ENCODE data around the gene RASGEF1C. TPM values are rescaled to one million over a fixed set of nuclear protein-coding genes. Genes with fewer than 3 reads are reported as not detected.

Gene RASGEF1C
- total RNA-seq, 2 experiments from 2014 or later: not detected

DNA sequence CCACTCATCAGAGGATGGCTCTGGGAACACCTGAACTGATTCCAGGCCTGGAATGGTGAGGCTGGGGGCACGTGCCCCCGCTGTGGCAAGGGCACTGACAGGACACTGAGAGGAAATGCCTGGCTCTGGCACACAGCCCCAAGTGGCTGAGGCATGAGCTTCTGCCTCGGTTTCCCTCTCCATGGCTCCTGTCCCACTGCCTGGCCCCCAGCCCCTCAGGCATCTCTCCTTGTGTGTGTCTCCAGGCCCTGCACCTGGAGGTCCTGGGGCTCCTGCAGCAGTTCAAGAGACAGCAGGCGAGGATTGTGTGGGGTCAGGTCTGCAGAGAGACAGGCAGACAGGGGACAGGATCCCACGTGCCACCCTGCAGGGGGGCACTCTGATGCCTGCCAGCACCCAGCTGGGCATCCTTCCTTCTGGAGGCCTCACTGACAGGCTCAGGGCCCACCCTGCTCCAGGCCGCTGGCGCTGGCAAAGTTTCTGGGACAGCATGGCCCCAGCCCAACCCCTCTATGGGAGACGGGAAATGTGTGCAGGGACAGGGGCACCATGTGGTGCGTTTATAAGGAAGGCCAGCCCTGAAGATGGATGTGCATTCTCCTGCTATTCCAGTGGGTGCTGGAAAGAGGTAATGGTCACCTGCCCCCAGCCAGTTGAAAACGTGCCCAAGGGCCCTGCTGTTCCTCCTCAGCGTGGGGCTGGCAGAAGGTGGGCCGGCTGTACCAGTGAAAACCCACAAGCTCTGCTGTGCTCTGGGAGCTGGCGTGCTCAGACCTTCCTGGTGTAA is 66.0 kb downstream of the RASGEF1C start:
- Mint-ChIP-seq H3K36me3 (ENCODE audit: low read depth) (no peaks in the 10 kb centered on the region), H3K9me3 (peaks cover 3% of the 10 kb centered on the region), H3K4me1 (ENCODE audit: low read depth) (no peaks in the 10 kb centered on the region), H3K27me3 (peaks cover 21% of the 10 kb centered on the region), H3K4me3 (no peak overlapping the region), H3K27ac (no peak overlapping the region)
- ATAC-seq (ENCODE audit: poor library complexity) (no peak), DNase-seq (no peak)
- Histone ChIP-seq H3K9me3 (ENCODE audit: control insufficient read depth in 1 of 2, insufficient read depth in 1 of 2, low read length in 2 of 2) (peaks cover 7 to 15% of the 10 kb centered on the region in 2 experiments), H3K27me3 (ENCODE audit: control insufficient read depth in 1 of 2, insufficient read depth in 2 of 2, low read length in 2 of 2) (no peaks in the 10 kb centered on the region), H3K36me3 (ENCODE audit: insufficient read depth, low read length) (no peaks in the 10 kb centered on the region), H3K4me3 (ENCODE audit: low read length) (no peak overlapping the region), H3K27ac (ENCODE audit: low read depth in 1 of 2, low read length in 2 of 2) (no peak overlapping the region), H3K4me1 (ENCODE audit: insufficient read depth, low read length) (no peaks in the 10 kb centered on the region)
- ChIA-PET CTCF (no interaction called here), POLR2A (no interaction called here)
- TF ChIP-seq, protein P1, sequence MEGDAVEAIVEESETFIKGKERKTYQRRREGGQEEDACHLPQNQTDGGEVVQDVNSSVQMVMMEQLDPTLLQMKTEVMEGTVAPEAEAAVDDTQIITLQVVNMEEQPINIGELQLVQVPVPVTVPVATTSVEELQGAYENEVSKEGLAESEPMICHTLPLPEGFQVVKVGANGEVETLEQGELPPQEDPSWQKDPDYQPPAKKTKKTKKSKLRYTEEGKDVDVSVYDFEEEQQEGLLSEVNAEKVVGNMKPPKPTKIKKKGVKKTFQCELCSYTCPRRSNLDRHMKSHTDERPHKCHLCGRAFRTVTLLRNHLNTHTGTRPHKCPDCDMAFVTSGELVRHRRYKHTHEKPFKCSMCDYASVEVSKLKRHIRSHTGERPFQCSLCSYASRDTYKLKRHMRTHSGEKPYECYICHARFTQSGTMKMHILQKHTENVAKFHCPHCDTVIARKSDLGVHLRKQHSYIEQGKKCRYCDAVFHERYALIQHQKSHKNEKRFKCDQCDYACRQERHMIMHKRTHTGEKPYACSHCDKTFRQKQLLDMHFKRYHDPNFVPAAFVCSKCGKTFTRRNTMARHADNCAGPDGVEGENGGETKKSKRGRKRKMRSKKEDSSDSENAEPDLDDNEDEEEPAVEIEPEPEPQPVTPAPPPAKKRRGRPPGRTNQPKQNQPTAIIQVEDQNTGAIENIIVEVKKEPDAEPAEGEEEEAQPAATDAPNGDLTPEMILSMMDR (IDR thresholded peaks at IDR 0.05): no peak
- intact Hi-C loops (cut with DNase I, micrococcal nuclease): no loop called here

DNA sequence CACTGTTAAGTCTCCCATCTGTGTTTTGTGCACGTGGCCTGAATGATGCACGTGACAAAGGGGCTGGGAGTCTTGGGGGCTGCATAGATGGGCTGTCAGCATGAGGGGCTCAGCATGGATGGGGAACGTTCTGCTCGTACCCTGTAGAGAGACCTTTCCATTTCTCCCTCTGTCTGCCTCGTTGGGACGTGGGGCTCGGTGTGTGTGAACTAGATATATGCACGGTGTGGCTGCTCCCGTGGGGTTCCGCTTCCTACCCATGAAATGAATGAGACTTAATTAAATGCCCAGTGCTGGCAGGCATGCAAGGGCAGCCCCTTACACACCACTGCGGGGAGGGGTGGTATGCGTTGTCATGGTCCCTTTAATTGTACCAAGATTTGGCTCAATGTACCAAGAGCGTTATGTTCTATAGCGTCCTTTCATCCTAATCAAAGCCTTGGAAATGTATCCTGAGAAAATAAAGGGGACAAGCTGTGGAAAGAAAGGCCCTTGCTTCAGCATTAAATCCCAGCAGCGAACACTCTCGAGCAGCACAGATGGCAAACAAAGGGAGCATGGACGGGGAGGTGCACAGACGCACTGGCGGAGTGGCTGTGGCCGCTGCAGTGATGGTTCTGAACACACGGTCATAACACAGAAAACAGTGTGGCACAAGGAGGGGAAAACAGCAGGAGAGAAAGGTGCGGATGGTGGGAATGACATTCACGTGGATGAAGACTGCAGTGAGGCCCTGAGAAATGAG is 66.8 kb downstream of the RASGEF1C start:
- intact Hi-C loops (cut with DNase I, micrococcal nuclease): no loop called here
- TF ChIP-seq, protein P1 (IDR thresholded peaks at IDR 0.05): no peak
- Histone ChIP-seq H3K36me3 (ENCODE audit: insufficient read depth, low read length) (no peaks in the 10 kb centered on the region), H3K9me3 (ENCODE audit: control insufficient read depth in 1 of 2, insufficient read depth in 1 of 2, low read length in 2 of 2) (peaks cover 7 to 20% of the 10 kb centered on the region in 2 experiments), H3K4me1 (ENCODE audit: insufficient read depth, low read length) (no peaks in the 10 kb centered on the region), H3K27me3 (ENCODE audit: control insufficient read depth in 1 of 2, insufficient read depth in 2 of 2, low read length in 2 of 2) (no peaks in the 10 kb centered on the region), H3K27ac (ENCODE audit: low read depth in 1 of 2, low read length in 2 of 2) (no peak overlapping the region), H3K4me3 (ENCODE audit: low read length) (no peak overlapping the region)
- DNase-seq (no peak), ATAC-seq (ENCODE audit: poor library complexity) (no peak)
- peaks cover 1% of the 10 kb centered on the region for H3K9me3 Mint-ChIP-seq
- CTCF ChIA-PET: no interaction called here
- no peaks in the 10 kb centered on the region for H3K4me1 Mint-ChIP-seq (ENCODE audit: low read depth)
- POLR2A ChIA-PET: no interaction called here
- no peaks in the 10 kb centered on the region for H3K36me3 Mint-ChIP-seq (ENCODE audit: low read depth)
- H3K4me3 Mint-ChIP-seq: no peak overlapping the region
- peaks cover 21% of the 10 kb centered on the region for H3K27me3 Mint-ChIP-seq
- no peak overlapping the region for H3K27ac Mint-ChIP-seq

DNA sequence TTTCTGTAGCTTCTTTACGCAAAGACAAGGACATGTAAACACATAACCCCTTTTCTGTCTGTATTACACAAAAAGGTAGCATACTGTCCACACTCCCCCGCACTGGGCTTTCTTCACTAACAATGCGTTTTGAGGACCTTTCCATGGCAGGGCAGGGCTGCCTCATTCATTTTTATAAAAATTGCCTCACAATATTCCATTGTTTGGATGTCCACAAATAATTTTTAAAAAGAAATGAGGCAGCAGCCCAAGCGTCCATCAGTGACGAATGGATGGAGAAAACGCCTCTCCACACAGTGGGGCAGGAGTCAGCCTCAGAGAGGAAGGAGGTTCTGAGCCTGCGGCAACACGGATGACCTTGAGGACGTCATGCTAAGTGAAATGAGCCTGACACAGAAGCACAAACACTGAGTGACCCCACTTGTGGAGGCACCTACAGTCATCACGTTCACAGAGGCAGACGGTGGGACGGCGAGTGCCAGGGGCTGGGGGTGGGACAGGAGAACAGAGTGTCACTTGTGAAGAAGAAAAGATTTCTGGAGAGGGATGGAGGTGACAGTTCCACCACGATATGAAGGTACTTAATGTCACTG is 67.8 kb downstream of the RASGEF1C start:
- ChIA-PET POLR2A (no interaction called here), CTCF (no interaction called here)
- no peak overlapping the region for H3K4me3 Mint-ChIP-seq
- no peak for DNase-seq
- peaks cover 17% of the 10 kb centered on the region for H3K27me3 Mint-ChIP-seq
- Histone ChIP-seq H3K9me3 (ENCODE audit: control insufficient read depth in 1 of 2, insufficient read depth in 1 of 2, low read length in 2 of 2) (peaks cover 0 to 24% of the 10 kb centered on the region in 2 experiments), H3K36me3 (ENCODE audit: insufficient read depth, low read length) (no peaks in the 10 kb centered on the region), H3K4me1 (ENCODE audit: insufficient read depth, low read length) (no peaks in the 10 kb centered on the region), H3K4me3 (ENCODE audit: low read length) (no peak overlapping the region), H3K27ac (ENCODE audit: low read depth in 1 of 2, low read length in 2 of 2) (no peak overlapping the region), H3K27me3 (ENCODE audit: control insufficient read depth in 1 of 2, insufficient read depth in 2 of 2, low read length in 2 of 2) (no peaks in the 10 kb centered on the region)
- H3K9me3 Mint-ChIP-seq: no peaks in the 10 kb centered on the region
- no peaks in the 10 kb centered on the region for H3K4me1 Mint-ChIP-seq (ENCODE audit: low read depth)
- no peak overlapping the region for H3K27ac Mint-ChIP-seq
- H3K36me3 Mint-ChIP-seq (ENCODE audit: low read depth): no peaks in the 10 kb centered on the region
- intact Hi-C loops (cut with DNase I, micrococcal nuclease): no loop called here
- ATAC-seq (ENCODE audit: poor library complexity): no peak
- TF ChIP-seq, protein P1 (IDR thresholded peaks at IDR 0.05): no peak
